Activated CD8-positive, alpha-beta memory T cell treated with anti-CD3 and anti-CD28 coated beads, Interleukin-2, amount 50 U/mL, for 1 hour (primary cell): ENCODE data around the gene RBFOX2.
"Not testable (repeated sequence)": the region's sequence is repeated elsewhere in the genome, so short reads cannot be mapped to it uniquely, and the experiment has no call there.

Experiments used
- DNase-seq: peaks from one replicate; pipeline ENCODE4 v3.0.0-alpha.2; 2020; ENCODE audit errors: extremely low read depth

Gene RBFOX2

DNA sequence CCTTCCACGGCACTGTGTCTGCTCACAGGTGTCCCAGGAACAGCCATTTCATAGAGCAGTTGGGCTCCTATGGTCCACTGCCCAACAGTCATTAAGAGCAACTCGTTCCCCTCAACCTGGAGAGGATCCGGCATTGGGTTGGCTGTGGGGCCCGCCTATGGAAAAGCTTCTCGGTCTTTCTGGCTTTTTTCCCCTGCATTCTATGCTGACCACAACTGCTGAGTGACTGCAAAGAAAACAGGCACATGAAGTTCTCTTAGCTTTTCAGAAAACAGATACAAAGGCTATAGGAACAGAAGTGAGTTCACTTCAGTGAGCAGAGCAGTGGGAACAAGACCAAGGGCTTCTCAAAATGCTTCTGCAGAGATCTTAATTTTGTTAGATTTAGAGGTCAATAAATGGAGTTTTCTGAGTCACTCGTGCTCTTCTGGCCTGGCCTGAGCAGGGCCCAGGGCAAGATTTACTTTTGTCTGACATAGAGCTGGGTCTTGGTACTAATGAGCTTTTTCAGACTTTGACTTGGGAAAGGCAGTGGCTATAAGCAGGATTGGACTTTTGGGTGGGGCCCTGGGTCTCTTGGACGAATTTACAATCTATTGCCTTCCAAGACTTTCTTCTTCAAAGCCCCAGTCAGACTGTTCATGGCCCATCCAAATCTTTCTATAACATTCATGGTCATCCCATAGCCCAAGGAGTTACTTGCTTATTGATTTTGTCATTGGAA lies 324.6 kb downstream of the RBFOX2 start:
- DNase-seq, result no peak

DNA sequence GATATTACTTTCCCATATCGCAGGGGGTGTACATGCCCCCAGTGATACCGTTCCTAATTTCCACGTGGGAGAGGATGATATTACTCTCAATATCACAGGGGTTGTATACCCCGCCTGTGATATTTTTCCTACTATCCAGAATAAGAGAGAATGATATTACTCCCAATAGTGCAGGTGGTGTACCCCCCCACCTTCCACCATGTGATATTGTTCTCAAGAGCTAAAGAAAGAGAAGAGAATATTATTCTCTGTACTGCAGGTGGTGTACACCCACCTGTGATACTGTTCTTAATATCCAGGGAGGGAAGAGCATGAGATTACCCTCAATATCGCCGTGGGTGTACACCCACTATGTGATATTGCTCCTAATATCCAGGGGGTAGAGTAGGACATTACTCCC lies 328.8 kb downstream of the RBFOX2 start:
- not testable (repeated sequence) for DNase-seq

DNA sequence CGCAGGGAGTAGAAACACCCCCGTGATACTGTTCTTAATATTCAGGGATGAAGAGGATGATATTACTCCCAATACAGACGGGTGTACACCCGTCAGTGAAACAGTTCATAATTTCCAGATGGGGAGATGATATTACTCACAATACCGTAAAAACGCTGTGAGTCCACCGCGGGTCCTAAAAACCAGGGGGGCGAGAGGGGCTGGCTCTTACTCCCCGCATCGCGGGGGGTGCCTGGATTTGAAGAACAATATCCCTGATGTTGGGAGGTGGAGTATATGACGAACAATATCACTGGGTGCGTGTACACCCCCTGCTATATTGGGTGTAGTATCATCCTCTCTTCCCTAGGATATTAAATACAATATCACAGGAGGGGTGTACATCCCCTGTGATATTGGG lies 331.5 kb downstream of the RBFOX2 start:
- no peak for DNase-seq

GRCh38 chr22:35695202-35695601 lies 333.4 kb downstream of the RBFOX2 start:
- no peak for DNase-seq

- no peak for DNase-seq
Measured at GRCh38 chr22:35690001-35690400, 338.6 kb downstream of the RBFOX2 start.

DNA sequence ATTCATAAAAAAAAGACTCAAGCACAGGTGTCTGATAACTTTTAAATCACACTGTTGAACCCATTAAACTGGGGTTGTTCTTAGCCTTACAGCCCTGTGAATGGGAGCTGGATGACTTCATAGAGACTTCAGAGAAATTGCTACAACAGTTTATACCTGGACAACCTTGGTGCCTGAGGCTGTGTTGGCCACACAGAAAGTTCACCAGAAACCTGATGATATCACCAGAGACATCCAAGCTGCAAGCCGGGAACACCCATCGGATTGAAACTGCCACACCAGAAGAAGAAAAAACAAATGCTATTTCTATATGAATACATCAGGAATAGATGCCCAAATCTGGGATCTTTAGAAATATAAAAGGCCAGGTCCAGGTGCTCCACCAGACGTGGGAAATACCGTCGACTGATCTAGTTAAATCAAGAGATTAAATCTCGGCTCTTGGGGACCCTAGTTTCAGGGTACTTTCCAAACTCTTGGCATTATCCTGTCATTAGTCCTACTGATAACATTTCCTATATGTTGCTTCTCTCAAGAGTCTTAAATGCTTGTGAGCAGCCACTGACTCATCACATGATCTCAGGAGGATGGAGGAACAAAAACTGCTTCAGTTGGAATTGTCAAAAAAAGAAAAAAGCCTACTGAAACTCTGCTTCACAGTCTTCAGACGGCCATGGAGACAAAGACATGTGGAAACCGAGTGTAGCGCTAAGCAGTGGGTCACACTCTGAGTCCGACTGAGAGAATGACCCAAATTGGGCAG lies 339.5 kb downstream of the RBFOX2 start:
- no peak for DNase-seq
